MM.1S (cell line): ENCODE measurements around the gene ARHGAP23.

Source experiments
- EZH2 ChIP-seq: fragments of 300-600 bp; sonication (generic); optimal IDR thresholded peaks from 2 replicates; pipeline ENCODE3; 2017; ENCODE audit warnings: low read depth, mild to moderate bottlenecking, antibody characterized with exemption, low read length, mixed read lengths
- EZH2phosphoT487 ChIP-seq: fragments of 300-600 bp; sonication (generic); IDR thresholded peaks from 2 replicates; pipeline ENCODE4 v1.6.1; 2018; ENCODE audit warnings: antibody characterized with exemption, low read length
- TF ChIP-seq, protein P1 (sequence below): fragments of 300-600 bp; sonication (generic); IDR thresholded peaks from 2 replicates; pipeline ENCODE4 v1.5.1; 2016; ENCODE audit warnings: antibody characterized with exemption, low read length, mixed read lengths

DNA sequence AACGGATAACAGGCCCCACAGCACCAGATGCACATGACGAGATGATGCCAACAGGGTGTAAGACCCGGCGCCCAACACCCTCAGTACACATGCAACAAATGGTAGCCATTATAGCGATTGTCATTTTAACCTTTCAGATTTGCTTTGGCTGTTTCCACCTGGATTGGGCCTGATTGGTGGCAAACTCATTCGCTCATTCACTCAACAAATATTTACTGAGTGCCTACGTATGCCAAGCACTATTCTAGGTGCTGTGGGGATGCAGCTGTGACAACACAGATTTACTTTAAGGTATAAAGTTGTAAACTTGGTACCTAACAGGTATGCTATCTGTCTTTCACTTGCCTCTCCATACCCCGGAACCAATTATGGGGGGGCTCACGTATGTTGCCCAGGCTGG lies 110.6 kb downstream of the ARHGAP23 start:
- TF ChIP-seq, protein P1, sequence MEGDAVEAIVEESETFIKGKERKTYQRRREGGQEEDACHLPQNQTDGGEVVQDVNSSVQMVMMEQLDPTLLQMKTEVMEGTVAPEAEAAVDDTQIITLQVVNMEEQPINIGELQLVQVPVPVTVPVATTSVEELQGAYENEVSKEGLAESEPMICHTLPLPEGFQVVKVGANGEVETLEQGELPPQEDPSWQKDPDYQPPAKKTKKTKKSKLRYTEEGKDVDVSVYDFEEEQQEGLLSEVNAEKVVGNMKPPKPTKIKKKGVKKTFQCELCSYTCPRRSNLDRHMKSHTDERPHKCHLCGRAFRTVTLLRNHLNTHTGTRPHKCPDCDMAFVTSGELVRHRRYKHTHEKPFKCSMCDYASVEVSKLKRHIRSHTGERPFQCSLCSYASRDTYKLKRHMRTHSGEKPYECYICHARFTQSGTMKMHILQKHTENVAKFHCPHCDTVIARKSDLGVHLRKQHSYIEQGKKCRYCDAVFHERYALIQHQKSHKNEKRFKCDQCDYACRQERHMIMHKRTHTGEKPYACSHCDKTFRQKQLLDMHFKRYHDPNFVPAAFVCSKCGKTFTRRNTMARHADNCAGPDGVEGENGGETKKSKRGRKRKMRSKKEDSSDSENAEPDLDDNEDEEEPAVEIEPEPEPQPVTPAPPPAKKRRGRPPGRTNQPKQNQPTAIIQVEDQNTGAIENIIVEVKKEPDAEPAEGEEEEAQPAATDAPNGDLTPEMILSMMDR = no peak
- no peak for TF ChIP-seq EZH2
- no peak for TF ChIP-seq EZH2phosphoT487
